Measurements from ENCODE around the gene ETNK2.

DNA sequence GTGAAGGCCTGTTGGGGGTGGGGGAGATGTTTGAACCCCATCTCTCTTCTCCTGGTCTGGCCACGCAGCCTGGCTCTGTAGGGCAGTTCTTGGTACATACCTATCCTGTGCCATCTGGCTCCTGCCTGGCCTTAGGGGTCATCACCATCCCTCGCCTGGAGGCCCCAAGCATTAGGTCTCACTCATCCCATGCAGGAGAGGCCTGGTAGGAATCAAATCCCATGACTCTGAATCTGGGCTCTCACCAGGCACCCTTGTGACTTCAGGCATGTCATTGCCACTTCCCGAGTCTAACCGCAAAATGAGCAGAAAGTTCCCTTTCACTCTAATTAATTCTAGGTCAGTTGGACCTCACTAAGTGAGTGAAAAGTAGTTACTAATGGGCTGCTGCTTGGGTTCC lies 37.2 kb downstream of the ETNK2 start:
- TF ChIP-seq, protein P1, sequence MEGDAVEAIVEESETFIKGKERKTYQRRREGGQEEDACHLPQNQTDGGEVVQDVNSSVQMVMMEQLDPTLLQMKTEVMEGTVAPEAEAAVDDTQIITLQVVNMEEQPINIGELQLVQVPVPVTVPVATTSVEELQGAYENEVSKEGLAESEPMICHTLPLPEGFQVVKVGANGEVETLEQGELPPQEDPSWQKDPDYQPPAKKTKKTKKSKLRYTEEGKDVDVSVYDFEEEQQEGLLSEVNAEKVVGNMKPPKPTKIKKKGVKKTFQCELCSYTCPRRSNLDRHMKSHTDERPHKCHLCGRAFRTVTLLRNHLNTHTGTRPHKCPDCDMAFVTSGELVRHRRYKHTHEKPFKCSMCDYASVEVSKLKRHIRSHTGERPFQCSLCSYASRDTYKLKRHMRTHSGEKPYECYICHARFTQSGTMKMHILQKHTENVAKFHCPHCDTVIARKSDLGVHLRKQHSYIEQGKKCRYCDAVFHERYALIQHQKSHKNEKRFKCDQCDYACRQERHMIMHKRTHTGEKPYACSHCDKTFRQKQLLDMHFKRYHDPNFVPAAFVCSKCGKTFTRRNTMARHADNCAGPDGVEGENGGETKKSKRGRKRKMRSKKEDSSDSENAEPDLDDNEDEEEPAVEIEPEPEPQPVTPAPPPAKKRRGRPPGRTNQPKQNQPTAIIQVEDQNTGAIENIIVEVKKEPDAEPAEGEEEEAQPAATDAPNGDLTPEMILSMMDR (IDR thresholded peaks at IDR 0.05) = no peak
- no peak for TF ChIP-seq POLR2A (IDR thresholded peaks at IDR 0.05)

Data from body of pancreas (tissue), 4 donors.